OCI-LY1 (cell line): ENCODE measurements around the gene ANK3.

Experiments used
- H2AFZ ChIP-seq: fragments of 200-600 bp; sonication (generic), shearing (Covaris generic); 2 replicates; pipeline ENCODE4 v1.6.0; 2014; ENCODE audit warnings: antibody characterized with exemption, mild to moderate bottlenecking, low read length
- H3F3A ChIP-seq: fragments of 200-600 bp; sonication (generic), shearing (Covaris generic); 2 replicates; pipeline ENCODE4 v1.6.0; 2014; ENCODE audit warnings: mild to moderate bottlenecking, antibody characterized with exemption, low read length, moderate library complexity; ENCODE audit not compliant: insufficient read depth
- H3K27ac ChIP-seq: fragments of 200-600 bp; sonication (generic); 2 replicates; pipeline ENCODE4 v1.5.1; 2014; ENCODE audit warnings: low read length, mixed run types, mild to moderate bottlenecking, low read depth; ENCODE audit not compliant: poor library complexity, severe bottlenecking
- H3K27me3 ChIP-seq: fragments of 200-600 bp; sonication (generic); 2 replicates; pipeline ENCODE4 v1.6.0; 2014; ENCODE audit warnings: antibody characterized with exemption, mild to moderate bottlenecking, low read length, moderate library complexity; ENCODE audit not compliant: insufficient read depth
- H3K36me3 ChIP-seq: fragments of 200-600 bp; sonication (generic); 2 replicates; pipeline ENCODE4 v1.6.1; 2014; ENCODE audit warnings: mild to moderate bottlenecking, antibody characterized with exemption, low read length, moderate library complexity, mixed read lengths; ENCODE audit not compliant: insufficient read depth
- H3K4me1 ChIP-seq: fragments of 200-600 bp; sonication (generic); 2 replicates; pipeline ENCODE4 v1.5.1; 2014; ENCODE audit warnings: mild to moderate bottlenecking, low read length, moderate library complexity; ENCODE audit not compliant: insufficient read depth, severe bottlenecking
- H3K4me2 ChIP-seq: fragments of 200-600 bp; sonication (generic), shearing (Covaris generic); 2 replicates; pipeline ENCODE4 v1.6.1; 2014; ENCODE audit warnings: low read length
- H3K4me3 ChIP-seq: fragments of 200-600 bp; sonication (generic); 2 replicates; pipeline ENCODE4 v1.5.1; 2014; ENCODE audit warnings: low read length, low read depth, mild to moderate bottlenecking, mixed read lengths; ENCODE audit not compliant: poor library complexity, severe bottlenecking
- H3K79me2 ChIP-seq: fragments of 200-600 bp; shearing (Covaris generic); 2 replicates; pipeline ENCODE4 v1.6.1; 2016; ENCODE audit warnings: mixed run types, low read length, mixed read lengths; ENCODE audit not compliant: insufficient read depth
- H3K9ac ChIP-seq: fragments of 200-600 bp; sonication (generic), shearing (Covaris generic); 2 replicates; pipeline ENCODE4 v1.6.1; 2014; ENCODE audit warnings: mild to moderate bottlenecking, low read length, mixed read lengths
- H3K9me2 ChIP-seq: fragments of 200-600 bp; sonication (generic), shearing (Covaris generic); 2 replicates; pipeline ENCODE4 v1.6.1; 2014; ENCODE audit warnings: low read depth, mild to moderate bottlenecking, low read length, mixed read lengths
- H3K9me3 ChIP-seq: fragments of 200-600 bp; shearing (Covaris generic); 2 replicates; pipeline ENCODE4 v1.6.1; 2014; ENCODE audit warnings: low read length, mixed read lengths
- H4K20me1 ChIP-seq: fragments of 200-600 bp; sonication (generic), shearing (Covaris generic); 2 replicates; pipeline ENCODE4 v1.6.0; 2016; ENCODE audit warnings: mild to moderate bottlenecking, low read length; ENCODE audit not compliant: insufficient read depth
- EZH2 ChIP-seq: fragments of 200-600 bp; sonication (generic), shearing (Covaris generic); IDR thresholded peaks from 2 replicates; pipeline ENCODE4 v1.8.0; 2017; ENCODE audit warnings: borderline replicate concordance, mixed run types, mild to moderate bottlenecking, antibody characterized with exemption, low read length, moderate library complexity, mixed read lengths
- TF ChIP-seq, protein P1 (sequence below): fragments of 200-600 bp; sonication (generic), shearing (Covaris generic); IDR thresholded peaks from 2 replicates; pipeline ENCODE4 v1.5.1; 2017; ENCODE audit warnings: mild to moderate bottlenecking, antibody characterized with exemption, low read length, moderate library complexity, mixed read lengths

ANK3 gene

DNA sequence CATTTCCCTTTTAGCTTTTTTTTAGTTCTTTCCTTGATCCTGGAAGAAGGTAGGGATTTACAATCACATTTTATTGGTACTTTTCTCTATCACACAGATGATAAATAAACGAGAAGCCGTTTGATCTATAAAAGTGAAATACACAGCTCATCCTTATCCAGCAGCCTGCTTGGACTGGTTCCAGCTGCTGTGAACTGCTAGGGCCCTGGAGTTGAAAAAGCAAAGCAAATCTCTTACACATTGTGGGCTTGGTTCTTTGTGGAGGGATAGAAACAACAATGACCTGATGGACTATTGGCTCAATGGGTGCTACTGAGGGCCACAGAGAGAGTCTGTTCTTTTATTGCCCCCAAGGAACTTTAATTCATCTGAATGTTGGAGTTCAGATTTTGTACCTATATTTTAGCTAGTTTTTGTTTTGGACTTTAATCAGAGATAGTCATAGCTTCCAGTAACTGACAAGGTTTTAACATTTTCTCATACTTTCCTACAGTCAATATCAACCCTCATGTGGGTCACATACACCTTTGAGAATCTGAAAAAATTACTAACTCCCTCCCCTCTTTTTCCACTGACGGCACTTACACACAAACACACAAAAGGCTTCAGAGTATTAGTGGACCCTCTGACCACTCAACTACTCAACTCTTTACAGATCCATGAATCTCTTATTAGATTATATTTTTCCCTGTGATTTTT lies 391.7 kb downstream of the ANK3 start:
- TF ChIP-seq, protein P1, sequence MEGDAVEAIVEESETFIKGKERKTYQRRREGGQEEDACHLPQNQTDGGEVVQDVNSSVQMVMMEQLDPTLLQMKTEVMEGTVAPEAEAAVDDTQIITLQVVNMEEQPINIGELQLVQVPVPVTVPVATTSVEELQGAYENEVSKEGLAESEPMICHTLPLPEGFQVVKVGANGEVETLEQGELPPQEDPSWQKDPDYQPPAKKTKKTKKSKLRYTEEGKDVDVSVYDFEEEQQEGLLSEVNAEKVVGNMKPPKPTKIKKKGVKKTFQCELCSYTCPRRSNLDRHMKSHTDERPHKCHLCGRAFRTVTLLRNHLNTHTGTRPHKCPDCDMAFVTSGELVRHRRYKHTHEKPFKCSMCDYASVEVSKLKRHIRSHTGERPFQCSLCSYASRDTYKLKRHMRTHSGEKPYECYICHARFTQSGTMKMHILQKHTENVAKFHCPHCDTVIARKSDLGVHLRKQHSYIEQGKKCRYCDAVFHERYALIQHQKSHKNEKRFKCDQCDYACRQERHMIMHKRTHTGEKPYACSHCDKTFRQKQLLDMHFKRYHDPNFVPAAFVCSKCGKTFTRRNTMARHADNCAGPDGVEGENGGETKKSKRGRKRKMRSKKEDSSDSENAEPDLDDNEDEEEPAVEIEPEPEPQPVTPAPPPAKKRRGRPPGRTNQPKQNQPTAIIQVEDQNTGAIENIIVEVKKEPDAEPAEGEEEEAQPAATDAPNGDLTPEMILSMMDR: no peak
- no peak for TF ChIP-seq EZH2
- Histone ChIP-seq H3K4me1 (no peaks in the 10 kb centered on the region), H3F3A (no peaks in the 10 kb centered on the region), H3K27ac (no peak overlapping the region), H3K79me2 (no peaks in the 10 kb centered on the region), H3K27me3 (no peaks in the 10 kb centered on the region), H3K36me3 (no peaks in the 10 kb centered on the region), H3K9ac (no peak overlapping the region), H3K4me2 (no peak overlapping the region), H3K4me3 (no peak overlapping the region), H2AFZ (no peak overlapping the region), H3K9me3 (no peaks in the 10 kb centered on the region), H4K20me1 (no peaks in the 10 kb centered on the region), H3K9me2 (no peaks in the 10 kb centered on the region)

DNA sequence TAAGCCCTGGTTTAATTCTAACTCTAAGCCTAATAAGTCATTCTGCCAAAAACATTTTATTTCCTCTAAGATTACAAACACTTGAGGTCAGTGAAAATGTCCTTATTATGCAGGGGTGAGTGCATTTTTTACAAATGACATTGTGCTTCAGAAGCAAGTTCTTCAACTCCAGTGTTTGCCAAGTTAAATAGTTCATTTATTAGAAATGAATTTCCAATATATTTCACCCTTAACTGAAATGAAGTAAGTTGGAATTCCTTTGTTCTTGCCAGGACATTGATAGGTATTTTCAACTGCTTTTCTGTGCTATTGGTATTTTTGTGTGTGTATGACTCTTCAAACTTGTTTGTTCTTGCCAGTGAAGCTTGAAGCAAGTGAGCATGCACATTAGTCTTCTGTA lies 393.8 kb downstream of the ANK3 start:
- no peak overlapping the region for H3K9ac ChIP-seq
- no peaks in the 10 kb centered on the region for H3K27me3 ChIP-seq
- no peaks in the 10 kb centered on the region for H3K9me2 ChIP-seq
- no peak overlapping the region for H3K27ac ChIP-seq
- H3F3A ChIP-seq: no peaks in the 10 kb centered on the region
- no peak overlapping the region for H3K4me3 ChIP-seq
- H3K4me1 ChIP-seq: peaks cover 14% of the 10 kb centered on the region
- no peak overlapping the region for H2AFZ ChIP-seq
- H3K4me2 ChIP-seq: no peak overlapping the region
- H3K9me3 ChIP-seq: no peaks in the 10 kb centered on the region
- H3K79me2 ChIP-seq: no peaks in the 10 kb centered on the region
- TF ChIP-seq, protein P1: no peak
- no peak for TF ChIP-seq EZH2
- no peaks in the 10 kb centered on the region for H4K20me1 ChIP-seq
- H3K36me3 ChIP-seq: no peaks in the 10 kb centered on the region

DNA sequence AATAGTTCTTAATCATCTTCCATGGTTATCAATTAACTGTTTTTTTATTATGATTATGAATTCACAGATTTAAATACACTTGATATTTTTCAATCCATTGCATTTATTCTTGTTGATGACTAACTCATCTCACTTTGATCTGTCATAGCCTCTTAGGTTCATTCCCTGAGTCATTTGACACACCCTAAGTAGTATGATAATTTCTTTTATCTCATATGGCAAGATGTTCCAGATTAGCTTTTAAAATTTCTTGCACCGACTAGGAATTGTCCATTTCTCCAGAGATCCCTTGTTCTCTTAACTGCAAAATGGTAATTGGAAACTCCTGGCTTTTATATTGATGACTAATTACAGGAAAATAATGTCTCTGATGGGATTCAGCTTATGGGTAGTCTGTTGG lies 395.7 kb downstream of the ANK3 start:
- Histone ChIP-seq H4K20me1 (no peaks in the 10 kb centered on the region), H3K4me1 (peaks cover 15% of the 10 kb centered on the region), H3K27me3 (no peaks in the 10 kb centered on the region), H3K4me2 (no peak overlapping the region), H3K79me2 (no peaks in the 10 kb centered on the region), H2AFZ (no peak overlapping the region), H3K4me3 (no peak overlapping the region), H3K9ac (no peak overlapping the region), H3K9me3 (no peaks in the 10 kb centered on the region), H3K36me3 (no peaks in the 10 kb centered on the region), H3F3A (no peaks in the 10 kb centered on the region), H3K27ac (no peak overlapping the region), H3K9me2 (no peaks in the 10 kb centered on the region)
- no peak for TF ChIP-seq EZH2
- TF ChIP-seq, protein P1: no peak
